WTC11 (cell line): ENCODE data around the gene SYCP1.

Experiments
- TCF7 ChIP-seq: sonication (generic); formaldehyde crosslinking; IDR thresholded peaks from 2 replicates; pipeline ENCODE4 v1.8.0; 2022; ENCODE audit warnings: mild to moderate bottlenecking, low read depth, missing genetic modification reagents, moderate library complexity
- TF ChIP-seq, protein P1 (sequence below): fragments of 200-600 bp; IDR thresholded peaks from 2 replicates; pipeline ENCODE4 v1.8.0; 2022; ENCODE audit warnings: antibody characterized with exemption

- TF ChIP-seq, protein P1, sequence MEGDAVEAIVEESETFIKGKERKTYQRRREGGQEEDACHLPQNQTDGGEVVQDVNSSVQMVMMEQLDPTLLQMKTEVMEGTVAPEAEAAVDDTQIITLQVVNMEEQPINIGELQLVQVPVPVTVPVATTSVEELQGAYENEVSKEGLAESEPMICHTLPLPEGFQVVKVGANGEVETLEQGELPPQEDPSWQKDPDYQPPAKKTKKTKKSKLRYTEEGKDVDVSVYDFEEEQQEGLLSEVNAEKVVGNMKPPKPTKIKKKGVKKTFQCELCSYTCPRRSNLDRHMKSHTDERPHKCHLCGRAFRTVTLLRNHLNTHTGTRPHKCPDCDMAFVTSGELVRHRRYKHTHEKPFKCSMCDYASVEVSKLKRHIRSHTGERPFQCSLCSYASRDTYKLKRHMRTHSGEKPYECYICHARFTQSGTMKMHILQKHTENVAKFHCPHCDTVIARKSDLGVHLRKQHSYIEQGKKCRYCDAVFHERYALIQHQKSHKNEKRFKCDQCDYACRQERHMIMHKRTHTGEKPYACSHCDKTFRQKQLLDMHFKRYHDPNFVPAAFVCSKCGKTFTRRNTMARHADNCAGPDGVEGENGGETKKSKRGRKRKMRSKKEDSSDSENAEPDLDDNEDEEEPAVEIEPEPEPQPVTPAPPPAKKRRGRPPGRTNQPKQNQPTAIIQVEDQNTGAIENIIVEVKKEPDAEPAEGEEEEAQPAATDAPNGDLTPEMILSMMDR = no peak
- no peak for TF ChIP-seq TCF7 (CRISPR knock-in tag)
These were observed 47.2 kb downstream of the SYCP1 start for GRCh38 chr1:114901814-114902213.
